Hepatocyte (in vitro differentiated cells): ENCODE results near the gene MGAT4A. TPM values are rescaled to one million over a fixed set of nuclear protein-coding genes. Genes with fewer than 3 reads are reported as not detected.

Experiments
- DNase-seq: peaks from one replicate; pipeline ENCODE4 v3.0.0-alpha.2; 2016; ENCODE audit warnings: low spot score
- H2AFZ ChIP-seq: fragments of 200-600 bp; sonication (generic); 2 replicates; pipeline ENCODE4 v1.6.0; 2016; ENCODE audit warnings: antibody characterized with exemption, mild to moderate bottlenecking
- H3K27ac ChIP-seq: fragments of 200-600 bp; sonication (generic); 2 replicates; pipeline ENCODE4 v1.5.1; 2016; ENCODE audit warnings: mild to moderate bottlenecking
- H3K27me3 ChIP-seq: fragments of 200-600 bp; sonication (generic); 2 replicates; pipeline ENCODE4 v1.6.1; 2016
- H3K36me3 ChIP-seq: fragments of 200-600 bp; sonication (generic); replicated peaks from 2 replicates; pipeline ENCODE4 v1.5.1; 2016; ENCODE audit warnings: low read depth; ENCODE audit not compliant: insufficient read depth
- H3K4me1 ChIP-seq: fragments of 200-600 bp; sonication (generic); 2 replicates; pipeline ENCODE4 v1.5.1; 2016; ENCODE audit warnings: mild to moderate bottlenecking, moderate library complexity; ENCODE audit not compliant: insufficient read depth
- H3K4me2 ChIP-seq: fragments of 200-600 bp; sonication (generic); 2 replicates; pipeline ENCODE4 v1.6.0; 2016
- H3K4me3 ChIP-seq: fragments of 200-600 bp; sonication (generic); 2 replicates; pipeline ENCODE4 v1.5.1; 2016; ENCODE audit warnings: mild to moderate bottlenecking
- H3K79me2 ChIP-seq: fragments of 200-600 bp; sonication (generic); 2 replicates; pipeline ENCODE4 v1.6.0; 2017; ENCODE audit warnings: mild to moderate bottlenecking
- H3K9me2 ChIP-seq: fragments of 200-600 bp; sonication (generic); replicated peaks from 2 replicates; pipeline ENCODE4 v1.6.0; 2017; ENCODE audit warnings: mild to moderate bottlenecking; ENCODE audit not compliant: insufficient read depth
- H3K9me3 ChIP-seq: fragments of 200-600 bp; sonication (generic); 2 replicates; pipeline ENCODE4 v1.5.1; 2016; ENCODE audit warnings: low read depth, mild to moderate bottlenecking
- H4K20me1 ChIP-seq: fragments of 200-600 bp; sonication (generic); 2 replicates; pipeline ENCODE4 v1.6.0; 2016; ENCODE audit warnings: mild to moderate bottlenecking; ENCODE audit not compliant: insufficient read depth, poor library complexity, severe bottlenecking
- EZH2 ChIP-seq: fragments of 200-600 bp; sonication (generic); IDR thresholded peaks from 2 replicates; pipeline ENCODE4 v1.6.1; 2016; ENCODE audit warnings: antibody characterized with exemption, mild to moderate bottlenecking, borderline replicate concordance
- EZH2phosphoT487 ChIP-seq: fragments of 200-600 bp; sonication (generic); IDR thresholded peaks from one replicate; pipeline ENCODE4 v1.6.1; 2018; ENCODE audit warnings: antibody characterized with exemption, mild to moderate bottlenecking, low read depth, moderate library complexity; ENCODE audit not compliant: unreplicated experiment, severe bottlenecking
- WGBS: methylation state at CpG from one replicate; pipeline ENCODE4 v1.1.6; 2016; ENCODE audit warnings: low lambda C conversion rate; ENCODE audit errors: missing lambda C conversion rate; 5-methylcytosine and 5-hydroxymethylcytosine counted together
- polyA plus RNA-seq: library from polyadenylated mRNA; unstranded; fragments of >200 nt; fragmentation: Nextera tagmentation; extraction: Ambion mirVana; gene quantifications from 2 replicates; pipeline ENCODE4 v1.2.1, GENCODE V29; 2016
- total RNA-seq: library from RNA; depleted of rRNA; stranded (reverse); fragments of >200 nt; gene quantifications from 2 replicates; pipeline ENCODE4 v1.2.3, GENCODE V29; 2014
- TF ChIP-seq, protein P1 (sequence below): fragments of 200-600 bp; sonication (generic); IDR thresholded peaks from 2 replicates; pipeline ENCODE4 v1.5.1; 2016; ENCODE audit warnings: antibody characterized with exemption, mild to moderate bottlenecking; ENCODE audit not compliant: poor library complexity

The MGAT4A gene
- total and polyA plus RNA-seq, 2 experiments from 2014 or later, result 10.1 to 21.6 TPM

GRCh38 chr2:98669675-98670074 is 61.3 kb downstream of the MGAT4A start:
- TF ChIP-seq, protein P1, sequence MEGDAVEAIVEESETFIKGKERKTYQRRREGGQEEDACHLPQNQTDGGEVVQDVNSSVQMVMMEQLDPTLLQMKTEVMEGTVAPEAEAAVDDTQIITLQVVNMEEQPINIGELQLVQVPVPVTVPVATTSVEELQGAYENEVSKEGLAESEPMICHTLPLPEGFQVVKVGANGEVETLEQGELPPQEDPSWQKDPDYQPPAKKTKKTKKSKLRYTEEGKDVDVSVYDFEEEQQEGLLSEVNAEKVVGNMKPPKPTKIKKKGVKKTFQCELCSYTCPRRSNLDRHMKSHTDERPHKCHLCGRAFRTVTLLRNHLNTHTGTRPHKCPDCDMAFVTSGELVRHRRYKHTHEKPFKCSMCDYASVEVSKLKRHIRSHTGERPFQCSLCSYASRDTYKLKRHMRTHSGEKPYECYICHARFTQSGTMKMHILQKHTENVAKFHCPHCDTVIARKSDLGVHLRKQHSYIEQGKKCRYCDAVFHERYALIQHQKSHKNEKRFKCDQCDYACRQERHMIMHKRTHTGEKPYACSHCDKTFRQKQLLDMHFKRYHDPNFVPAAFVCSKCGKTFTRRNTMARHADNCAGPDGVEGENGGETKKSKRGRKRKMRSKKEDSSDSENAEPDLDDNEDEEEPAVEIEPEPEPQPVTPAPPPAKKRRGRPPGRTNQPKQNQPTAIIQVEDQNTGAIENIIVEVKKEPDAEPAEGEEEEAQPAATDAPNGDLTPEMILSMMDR, result no peak
- TF ChIP-seq EZH2, result no peak
- no peak for TF ChIP-seq EZH2phosphoT487

GRCh38 chr2:98665677-98666076 is 65.3 kb downstream of the MGAT4A start:
- Histone ChIP-seq H3K9me2 (no peaks in the 10 kb centered on the region), H3K36me3 (no peaks in the 10 kb centered on the region), H3K4me1 (no peaks in the 10 kb centered on the region), H3K79me2 (no peaks in the 10 kb centered on the region), H4K20me1 (no peaks in the 10 kb centered on the region), H2AFZ (no peak overlapping the region), H3K4me2 (no peak overlapping the region), H3K4me3 (no peak overlapping the region), H3K27ac (no peak overlapping the region), H3K27me3 (no peaks in the 10 kb centered on the region), H3K9me3 (no peaks in the 10 kb centered on the region)
- DNase-seq, result no peak
- no peak for TF ChIP-seq EZH2phosphoT487
- TF ChIP-seq, protein P1, result no peak
- TF ChIP-seq EZH2, result no peak
- WGBS, result 98% methylated on average over 3 of the region's 3 CpGs

More at GRCh38 chr2:98669675-98670074, 61.3 kb downstream of the MGAT4A start:
- Histone ChIP-seq H3K4me3 (no peak overlapping the region), H3K27ac (no peak overlapping the region), H3K79me2 (no peaks in the 10 kb centered on the region), H3K36me3 (no peaks in the 10 kb centered on the region), H3K9me2 (no peaks in the 10 kb centered on the region), H4K20me1 (no peaks in the 10 kb centered on the region), H3K27me3 (no peaks in the 10 kb centered on the region), H3K4me1 (no peaks in the 10 kb centered on the region), H3K4me2 (no peak overlapping the region), H3K9me3 (no peaks in the 10 kb centered on the region), H2AFZ (no peak overlapping the region)
- 50% methylated on average over 1 of the region's 1 CpG for WGBS
- no peak for DNase-seq

- Histone ChIP-seq H3K79me2 (no peaks in the 10 kb centered on the region), H2AFZ (no peak overlapping the region), H3K9me3 (no peaks in the 10 kb centered on the region), H3K4me1 (no peaks in the 10 kb centered on the region), H3K27ac (no peak overlapping the region), H3K4me2 (no peak overlapping the region), H4K20me1 (no peaks in the 10 kb centered on the region), H3K4me3 (no peak overlapping the region), H3K36me3 (no peaks in the 10 kb centered on the region), H3K27me3 (no peaks in the 10 kb centered on the region), H3K9me2 (no peaks in the 10 kb centered on the region)
- TF ChIP-seq EZH2, result no peak
- TF ChIP-seq EZH2phosphoT487, result no peak
- TF ChIP-seq, protein P1, result no peak
- DNase-seq, result no peak
- 98% methylated on average over 3 of the region's 3 CpGs for WGBS
Observed at GRCh38 chr2:98664323-98664722, 66.6 kb downstream of the MGAT4A start.
